Endodermal cell (in vitro differentiated cells): Measurements from ENCODE around the gene SLC16A6. TPM values are rescaled to one million over a fixed set of nuclear protein-coding genes. Genes with fewer than 3 reads are reported as not detected.

Source experiments
- DNase-seq: peaks from one replicate; pipeline ENCODE4 v3.0.0-alpha.2; 2017
- H3K27ac ChIP-seq: 2 replicates; pipeline ENCODE4 v1.5.1; 2013; ENCODE audit warnings: mild to moderate bottlenecking, low read depth, low read length, moderate library complexity
- H3K27me3 ChIP-seq: 2 replicates; pipeline ENCODE4 v1.6.1; 2013; ENCODE audit warnings: mild to moderate bottlenecking, low read length, moderate library complexity; ENCODE audit not compliant: insufficient read depth, control insufficient read depth, poor library complexity, severe bottlenecking
- H3K36me3 ChIP-seq: 2 replicates; pipeline ENCODE4 v1.7.0; 2013; ENCODE audit warnings: mild to moderate bottlenecking, low read length, moderate library complexity; ENCODE audit not compliant: control insufficient read depth, insufficient read depth
- H3K4me1 ChIP-seq: one replicate; pipeline ENCODE4 v1.7.0; 2013; ENCODE audit warnings: low read length; ENCODE audit not compliant: control insufficient read depth, insufficient read depth
- H3K4me3 ChIP-seq: 2 replicates; pipeline ENCODE4 v1.5.1; 2013; ENCODE audit warnings: mild to moderate bottlenecking, low read length, moderate library complexity
- H3K9ac ChIP-seq: 2 replicates; pipeline ENCODE4 v1.6.1; 2013; ENCODE audit warnings: mild to moderate bottlenecking, low read length, moderate library complexity; ENCODE audit not compliant: poor library complexity, severe bottlenecking; ENCODE audit errors: extremely low read depth
- H3K9me3 ChIP-seq: 2 replicates; pipeline ENCODE4 v1.6.1; 2013; ENCODE audit warnings: mild to moderate bottlenecking, low read length, moderate library complexity; ENCODE audit not compliant: control insufficient read depth
- H3K27ac Mint-ChIP-seq: 2 replicates; pipeline ENCODE4 v1.8.0; 2020; ENCODE audit warnings: mixed read lengths
- H3K27me3 Mint-ChIP-seq: 2 replicates; pipeline ENCODE4 v1.8.0; 2021; ENCODE audit warnings: mild to moderate bottlenecking, mixed read lengths; ENCODE audit not compliant: insufficient read depth
- H3K36me3 Mint-ChIP-seq: 2 replicates; pipeline ENCODE4 v1.8.0; 2020; ENCODE audit warnings: low read depth, mixed read lengths
- H3K4me1 Mint-ChIP-seq: 2 replicates; pipeline ENCODE4 v1.8.0; 2020; ENCODE audit warnings: mixed read lengths
- H3K4me3 Mint-ChIP-seq: 2 replicates; pipeline ENCODE4 v1.8.0; 2020; ENCODE audit warnings: mild to moderate bottlenecking, moderate library complexity, mixed read lengths
- H3K9me3 Mint-ChIP-seq: 2 replicates; pipeline ENCODE4 v1.8.0; 2020; ENCODE audit warnings: mild to moderate bottlenecking, mixed read lengths
- CTCF ChIP-seq: fragments of 200-600 bp; sonication (generic); conservative IDR thresholded peaks from 2 replicates; pipeline ENCODE4 v1.5.0; 2021; ENCODE audit warnings: antibody characterized with exemption, mild to moderate bottlenecking
- WGBS, 2 experiments: methylation state at CpG; one replicate each; pipeline versions ENCODE4 v1.1.5 to v1.1.7; 2013; ENCODE audit warnings: missing lambda C conversion rate in 2 of 2, mixed read lengths in 1 of 2; ENCODE audit not compliant: insufficient coverage in 1 of 2, insufficient read length in 1 of 2; 5-methylcytosine and 5-hydroxymethylcytosine counted together
- total RNA-seq, 2 donors: library from RNA; stranded (reverse); fragmentation: NEBNext Ultra II Directional in 1 of 2; extraction: Animal tissue kit (Norgen Biotek cat#: 25700) in 1 of 2; gene quantifications; 2 replicates in 1 of 2; 3 replicates in 1 of 2; pipeline ENCODE4 v1.2.1, GENCODE V29; 2021

The SLC16A6 gene
- total RNA-seq, 2 donors from 2014 or later, result 0.18 to 0.58 TPM

DNA sequence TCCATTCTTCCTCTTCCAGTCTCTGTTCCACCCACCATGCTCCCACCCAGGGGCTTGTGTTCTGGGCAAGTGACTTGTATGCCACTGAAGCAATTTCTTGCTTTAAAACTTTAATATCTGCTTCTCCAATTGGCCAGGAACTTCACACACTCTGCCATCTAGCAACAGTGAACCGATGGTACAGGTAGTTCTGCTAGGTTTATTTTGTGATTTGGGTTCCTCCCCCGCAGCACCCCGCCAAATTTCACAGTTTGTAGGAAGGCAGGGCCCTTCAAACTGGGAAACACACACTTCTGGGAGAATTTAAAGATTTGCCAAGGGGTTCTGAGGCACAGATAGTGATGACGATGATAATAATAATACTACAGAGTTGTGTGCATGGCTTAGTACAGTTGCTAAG is 3.7 kb upstream of the SLC16A6 start:
- peaks cover 44% of the 10 kb centered on the region for H3K27me3 Mint-ChIP-seq
- no peak overlapping the region for H3K4me3 Mint-ChIP-seq
- DNase-seq, result no peak
- peaks cover 17% of the 10 kb centered on the region for H3K9me3 ChIP-seq
- no peak for TF ChIP-seq CTCF
- no peaks in the 10 kb centered on the region for H3K36me3 ChIP-seq
- H3K9me3 Mint-ChIP-seq, result no peaks in the 10 kb centered on the region
- peaks cover 44% of the 10 kb centered on the region for H3K4me1 Mint-ChIP-seq
- no peak overlapping the region for H3K27ac ChIP-seq
- no peaks in the 10 kb centered on the region for H3K4me1 ChIP-seq
- H3K9ac ChIP-seq, result no peak overlapping the region
- WGBS, 2 experiments, result 89 to 96% methylated on average over 3 to 4 of the region's 4 CpGs
- H3K27me3 ChIP-seq, result peaks cover 45% of the 10 kb centered on the region
- no peak overlapping the region for H3K27ac Mint-ChIP-seq
- H3K4me3 ChIP-seq, result no peak overlapping the region
- no peaks in the 10 kb centered on the region for H3K36me3 Mint-ChIP-seq

- no peaks in the 10 kb centered on the region for H3K9me3 Mint-ChIP-seq
- Histone ChIP-seq H3K9ac (no peak overlapping the region), H3K4me1 (no peaks in the 10 kb centered on the region), H3K27me3 (peaks cover 49% of the 10 kb centered on the region), H3K27ac (no peak overlapping the region), H3K4me3 (no peak overlapping the region), H3K9me3 (peaks cover 13% of the 10 kb centered on the region), H3K36me3 (no peaks in the 10 kb centered on the region)
- peaks cover 44% of the 10 kb centered on the region for H3K4me1 Mint-ChIP-seq
- no peak for TF ChIP-seq CTCF
- H3K27ac Mint-ChIP-seq, result no peak overlapping the region
- H3K27me3 Mint-ChIP-seq, result peaks cover 49% of the 10 kb centered on the region
- no peak for DNase-seq
- no peaks in the 10 kb centered on the region for H3K36me3 Mint-ChIP-seq
- no peak overlapping the region for H3K4me3 Mint-ChIP-seq
- WGBS, 2 experiments, result 47 to 67% methylated on average over 3 of the region's 3 CpGs
These were observed 3.2 kb upstream of the SLC16A6 start for GRCh38 chr17:68294196-68294555.

DNA sequence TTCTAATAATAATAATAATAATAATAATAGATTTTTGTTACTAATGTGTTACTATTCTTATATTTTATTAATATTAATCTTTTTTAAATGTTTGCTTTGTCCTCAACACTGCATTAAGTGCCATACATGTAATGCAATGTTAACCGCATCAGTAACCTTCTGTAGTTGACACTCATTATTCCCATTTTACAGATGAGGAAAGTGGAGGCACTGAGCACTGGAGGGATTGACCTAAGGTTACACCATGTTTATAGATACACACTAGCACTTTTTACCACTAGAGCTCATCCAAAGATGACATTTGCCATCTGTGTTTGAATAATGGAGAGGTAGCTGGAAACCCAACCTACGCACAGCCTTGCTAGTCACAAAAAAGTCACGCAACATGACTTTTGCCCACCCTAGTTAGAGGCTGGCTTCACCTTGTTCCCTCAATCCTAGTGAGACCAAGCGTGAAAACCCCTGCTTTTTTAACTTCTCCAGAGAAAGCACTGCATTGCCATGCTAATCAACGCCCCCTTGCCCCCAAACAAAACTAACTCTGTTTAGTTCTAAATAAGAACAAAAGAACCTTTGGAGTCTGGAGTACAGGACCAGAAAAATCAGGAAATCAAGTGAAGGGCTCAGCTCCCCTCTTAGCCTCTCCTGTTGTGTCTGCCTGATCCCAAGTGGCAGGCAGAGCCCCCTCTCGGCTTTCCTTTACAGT is 2.7 kb upstream of the SLC16A6 start:
- no peak overlapping the region for H3K27ac Mint-ChIP-seq
- 81 to 94% methylated on average over 5 to 6 of the region's 6 CpGs for WGBS, 2 experiments
- no peaks in the 10 kb centered on the region for H3K9me3 Mint-ChIP-seq
- peaks cover 55% of the 10 kb centered on the region for H3K27me3 ChIP-seq
- H3K27me3 Mint-ChIP-seq, result peaks cover 54% of the 10 kb centered on the region
- no peaks in the 10 kb centered on the region for H3K36me3 ChIP-seq
- TF ChIP-seq CTCF, result no peak
- H3K4me1 Mint-ChIP-seq, result peaks cover 42% of the 10 kb centered on the region
- no peak overlapping the region for H3K9ac ChIP-seq
- DNase-seq, result no peak
- H3K36me3 Mint-ChIP-seq, result no peaks in the 10 kb centered on the region
- H3K4me3 Mint-ChIP-seq, result no peak overlapping the region
- peaks cover 11% of the 10 kb centered on the region for H3K9me3 ChIP-seq
- no peak overlapping the region for H3K4me3 ChIP-seq
- no peak overlapping the region for H3K27ac ChIP-seq
- H3K4me1 ChIP-seq, result no peaks in the 10 kb centered on the region
